Cerebellar nuclear complex (tissue), 1 donor: Measurements from ENCODE around the gene CIRBP.

ENCODE experiments used
- DNase-seq, 2 experiments: peaks; one replicate each; lab custom pipeline; 2025; lab: John Stamatoyannopoulos, UW

The CIRBP gene

GRCh38 chr19:1269065-1269477, at the start of gene CIRBP:
CIRBP (plus strand) TSS chr19:1269332; CDS start chr19:1270934, 1,602 bp downstream.
- peak; percentile 96 to 97 for DNase-seq

GRCh38 chr19:1219786-1220476, 49.2 kb upstream of the CIRBP start:
- no peak for DNase-seq

GRCh38 chr19:1220477-1220930, 48.6 kb upstream of the CIRBP start:
- DNase-seq, result no peak

GRCh38 chr19:1220976-1221903, 47.9 kb upstream of the CIRBP start:
- peak in 1 of 2 experiments; percentile 57 for DNase-seq

- DNase-seq, result no peak
Measured at GRCh38 chr19:1221904-1222255, 47.3 kb upstream of the CIRBP start.

GRCh38 chr19:1222394-1222793, 46.7 kb upstream of the CIRBP start:
- DNase-seq, result no peak

- no peak for DNase-seq
Measured at GRCh38 chr19:1223018-1223855, 45.9 kb upstream of the CIRBP start.

GRCh38 chr19:1224047-1224825, 44.9 kb upstream of the CIRBP start:
- DNase-seq, result no peak

GRCh38 chr19:1224847-1225246, 44.3 kb upstream of the CIRBP start:
- no peak for DNase-seq

GRCh38 chr19:1225440-1226226, 43.5 kb upstream of the CIRBP start:
- DNase-seq, result no peak

GRCh38 chr19:1226227-1226518, 43.0 kb upstream of the CIRBP start:
- no peak for DNase-seq

GRCh38 chr19:1226522-1227303, 42.4 kb upstream of the CIRBP start:
- no peak for DNase-seq

GRCh38 chr19:1227304-1228054, 41.7 kb upstream of the CIRBP start:
- DNase-seq, result no peak

GRCh38 chr19:1228161-1228957, 40.8 kb upstream of the CIRBP start:
- DNase-seq, result no peak

- DNase-seq, result no peak
Measured at GRCh38 chr19:1229056-1229923, 39.8 kb upstream of the CIRBP start.

GRCh38 chr19:1229924-1230782, 39.0 kb upstream of the CIRBP start:
- no peak for DNase-seq
